A673 (cell line): Measurements from ENCODE around the gene GNRH2. TPM values are rescaled to one million over a fixed set of nuclear protein-coding genes. Genes with fewer than 3 reads are reported as not detected.
"Not testable (repeated sequence)": the region's sequence is repeated elsewhere in the genome, so short reads cannot be mapped to it uniquely, and the experiment has no call there.

Experiments
- BruUV-seq: library from RNA; stranded (reverse); fragments of 400-500 nt; replicated peaks from 2 replicates; lab custom pipeline; 2021; lab: Mats Ljungman, UMichigan
- CTCF ChIA-PET: fragments of 300-600 bp; sonication (Branson Sonifier 250); formaldehyde crosslinking; loops from one replicate; lab custom pipeline; 2022; ENCODE audit warnings: antibody characterized with exemption; lab: Charles Lee
- POLR2A ChIA-PET: fragments of 300-600 bp; sonication (Branson Sonifier 250); formaldehyde crosslinking; loops from one replicate; lab custom pipeline; 2022; ENCODE audit warnings: antibody characterized with exemption; ENCODE audit not compliant: low non-redundant PET; lab: Charles Lee
- DNase-seq: peaks from one replicate; pipeline ENCODE4 v3.0.0-alpha.2; 2015; ENCODE audit warnings: low spot score
- H3K27ac ChIP-seq: fragments of 200-600 bp; sonication (generic); 2 replicates; pipeline ENCODE4 v1.5.1; 2016; ENCODE audit warnings: mixed run types, low read depth, mild to moderate bottlenecking, mixed read lengths, antibody characterized with exemption, low read length; ENCODE audit not compliant: poor library complexity, severe bottlenecking
- H3K27me3 ChIP-seq: fragments of 200-600 bp; sonication (generic); replicated peaks from 2 replicates; pipeline ENCODE4 v1.6.1; 2017; ENCODE audit warnings: mixed run types, low read depth, mild to moderate bottlenecking, mixed read lengths, antibody characterized with exemption, low read length; ENCODE audit not compliant: insufficient read depth, poor library complexity
- H3K36me3 ChIP-seq: fragments of 200-600 bp; sonication (generic); 2 replicates; pipeline ENCODE4 v1.6.1; 2016; ENCODE audit warnings: mixed run types, mild to moderate bottlenecking, mixed read lengths, antibody characterized with exemption, low read length; ENCODE audit not compliant: insufficient read depth, poor library complexity, severe bottlenecking
- H3K4me1 ChIP-seq: fragments of 200-600 bp; sonication (generic); 2 replicates; pipeline ENCODE4 v1.6.1; 2017; ENCODE audit warnings: mixed run types, mild to moderate bottlenecking, mixed read lengths, antibody characterized with exemption, low read length; ENCODE audit not compliant: insufficient read depth, poor library complexity, severe bottlenecking
- H3K4me3 ChIP-seq: fragments of 200-600 bp; sonication (generic); 2 replicates; pipeline ENCODE4 v1.5.1; 2016; ENCODE audit warnings: low read depth, mixed run types, mild to moderate bottlenecking, mixed read lengths, low read length; ENCODE audit not compliant: poor library complexity, severe bottlenecking
- H3K9me3 ChIP-seq: fragments of 200-600 bp; sonication (generic); 2 replicates; pipeline ENCODE4 v1.6.1; 2016; ENCODE audit warnings: mixed run types, low read depth, mild to moderate bottlenecking, mixed read lengths, antibody characterized with exemption, low read length; ENCODE audit not compliant: poor library complexity, severe bottlenecking
- CTCF ChIP-seq: fragments of 300-800, 200-600 bp; sonication (generic); conservative IDR thresholded peaks from 2 replicates; pipeline ENCODE4 v1.5.1; 2017; ENCODE audit warnings: low read depth, mild to moderate bottlenecking, antibody characterized with exemption, low read length, moderate library complexity, mixed read lengths
- EZH2 ChIP-seq: fragments of 200-600 bp; sonication (generic); IDR thresholded peaks from 2 replicates; pipeline ENCODE4 v1.6.1; 2017; ENCODE audit warnings: borderline replicate concordance, low read depth, mild to moderate bottlenecking, mixed read lengths, antibody characterized with exemption, low read length; ENCODE audit not compliant: poor library complexity, severe bottlenecking
- intact Hi-C: fragments of 100-400 bp; cut with micrococcal nuclease; formaldehyde crosslinking; loops from one replicate; pipeline ENCODE4 v1.10.0; 2022; ENCODE audit not compliant: unreplicated experiment
- total RNA-seq: library from RNA; stranded (reverse); gene quantifications from 2 replicates; pipeline ENCODE4 v1.2.3, GENCODE V29; 2021

The GNRH2 gene
- total RNA-seq, 1 experiment from 2014 or later: 1.5 TPM

GRCh38 chr20:3011752-3012151 is 31.7 kb upstream of the GNRH2 start:
- Histone ChIP-seq H3K4me1 (no peaks in the 10 kb centered on the region), H3K27me3 (no peaks in the 10 kb centered on the region), H3K9me3 (no peaks in the 10 kb centered on the region), H3K27ac (no peak overlapping the region), H3K36me3 (peaks cover 10% of the 10 kb centered on the region), H3K4me3 (no peak overlapping the region)
- no peak for DNase-seq
- no peak for TF ChIP-seq EZH2
- POLR2A ChIA-PET: no interaction called here
- BruUV-seq: no TSS peak
- intact Hi-C loops: no loop called here
- CTCF ChIA-PET: no interaction called here

GRCh38 chr20:3013771-3014170 is 29.7 kb upstream of the GNRH2 start:
- Histone ChIP-seq H3K9me3 (no peaks in the 10 kb centered on the region), H3K4me1 (no peaks in the 10 kb centered on the region), H3K4me3 (no peak overlapping the region), H3K36me3 (peaks cover 11% of the 10 kb centered on the region), H3K27me3 (no peaks in the 10 kb centered on the region), H3K27ac (no peak overlapping the region)
- BruUV-seq: no TSS peak
- intact Hi-C loops: no loop called here
- CTCF ChIA-PET: no interaction called here
- POLR2A ChIA-PET: interaction anchor here (0.6 kb wide), 1 partner anchor 149 kb away, joined by 8 read pairs; no protein-coding TSS in a partner anchor
- no peak for DNase-seq
- TF ChIP-seq EZH2 (no peak), CTCF (no peak)

GRCh38 chr20:3014179-3014578 is 29.2 kb upstream of the GNRH2 start:
- ChIA-PET CTCF (no interaction called here), POLR2A (no interaction called here)
- no peak for TF ChIP-seq CTCF
- TF ChIP-seq EZH2: no peak
- no peaks in the 10 kb centered on the region for H3K27me3 ChIP-seq
- no peaks in the 10 kb centered on the region for H3K9me3 ChIP-seq
- intact Hi-C loops: no loop called here
- BruUV-seq: no TSS peak
- H3K4me3 ChIP-seq: no peak overlapping the region
- no peaks in the 10 kb centered on the region for H3K4me1 ChIP-seq
- DNase-seq: no peak
- H3K36me3 ChIP-seq: peaks cover 11% of the 10 kb centered on the region
- no peak overlapping the region for H3K27ac ChIP-seq

GRCh38 chr20:3014662-3015061 is 28.8 kb upstream of the GNRH2 start:
- H3K9me3 ChIP-seq: no peaks in the 10 kb centered on the region
- POLR2A ChIA-PET: no interaction called here
- no peaks in the 10 kb centered on the region for H3K27me3 ChIP-seq
- no TSS peak for BruUV-seq
- TF ChIP-seq CTCF: no peak
- TF ChIP-seq EZH2: no peak
- H3K4me1 ChIP-seq: no peaks in the 10 kb centered on the region
- H3K27ac ChIP-seq: no peak overlapping the region
- H3K36me3 ChIP-seq: peaks cover 11% of the 10 kb centered on the region
- intact Hi-C loops: no loop called here
- H3K4me3 ChIP-seq: no peak overlapping the region
- DNase-seq: no peak
- CTCF ChIA-PET: no interaction called here

GRCh38 chr20:3015302-3015701 is 28.1 kb upstream of the GNRH2 start:
- H3K27me3 ChIP-seq, DNase-seq, BruUV-seq, H3K4me3 ChIP-seq, intact Hi-C loops, H3K27ac ChIP-seq, H3K9me3 ChIP-seq, CTCF ChIA-PET, POLR2A ChIA-PET, H3K4me1 ChIP-seq: not testable (repeated sequence)
- peaks cover 11% of the 10 kb centered on the region for H3K36me3 ChIP-seq
